BJ (cell line): ENCODE results near the gene GBF1. TPM values are rescaled to one million over a fixed set of nuclear protein-coding genes. Genes with fewer than 3 reads are reported as not detected.

ENCODE experiments used
- CTCF ChIA-PET: fragments of 350-600 bp; formaldehyde crosslinking; extraction: SDS; loops from one replicate; lab custom pipeline; 2021; ENCODE audit warnings: antibody characterized with exemption, inconsistent platforms; lab: Yijun Ruan, JAX
- POLR2A ChIA-PET: fragments of 300-600 bp; sonication (Branson Sonifier 250); formaldehyde crosslinking; extraction: SDS; loops from one replicate; lab custom pipeline; 2021; ENCODE audit warnings: antibody characterized with exemption; lab: Charles Lee
- DNase-seq: peaks from one replicate; pipeline ENCODE4 v3.0.0-alpha.2; 2011; ENCODE audit warnings: low read depth
- H3K27me3 ChIP-seq: 2 replicates; pipeline ENCODE4 v1.6.0; 2011; ENCODE audit warnings: low read length; ENCODE audit not compliant: control insufficient read depth, insufficient read depth
- H3K36me3 ChIP-seq: 2 replicates; pipeline ENCODE4 v1.5.1; 2011; ENCODE audit warnings: low read length; ENCODE audit not compliant: control insufficient read depth, insufficient read depth
- H3K4me3 ChIP-seq: 2 replicates; pipeline ENCODE4 v1.5.1; 2011; ENCODE audit warnings: low read depth, mild to moderate bottlenecking, control low read depth, low read length
- polyA plus RNA-seq: library from polyadenylated mRNA; depleted of rRNA; stranded (reverse); fragments of >200 nt; gene quantifications from 2 replicates; pipeline ENCODE4 v1.2.3, GENCODE V29; 2011
- TF ChIP-seq, protein P1 (sequence below): IDR thresholded peaks from 2 replicates; pipeline ENCODE4 v1.5.1; 2011; ENCODE audit warnings: low read depth, mild to moderate bottlenecking, control low read depth, inconsistent platforms, low read length, moderate library complexity; ENCODE audit not compliant: insufficient read depth

The GBF1 gene
- polyA plus RNA-seq, 1 experiment: 28.4 TPM

DNA sequence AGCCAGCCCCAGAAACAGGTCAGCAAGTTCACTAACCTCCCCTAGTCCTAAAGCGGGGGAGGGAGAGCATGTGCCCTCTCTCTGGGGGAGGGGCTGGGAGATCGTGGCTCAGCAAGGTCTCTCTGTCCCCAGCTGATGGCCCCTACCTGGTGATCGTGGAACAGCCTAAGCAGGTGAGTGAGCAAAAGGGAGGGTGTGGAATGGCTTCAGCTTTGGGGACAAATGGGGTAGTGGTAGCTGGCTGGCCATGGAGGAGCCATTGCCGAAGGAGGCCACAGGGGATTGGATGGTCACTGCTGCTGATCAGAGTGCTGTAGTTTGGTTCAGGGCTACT is 151.0 kb downstream of the GBF1 start:
- ChIA-PET POLR2A (no interaction called here), CTCF (interaction anchor here (1.0 to 15.2 kb wide), 5 partner anchors 12 to 230 kb away, joined by 3 to 222 read pairs (median 41); partner anchors contain the start of gene FBXL15)
- peak overlapping the region; percentile 79 for H3K4me3 ChIP-seq
- no peak for DNase-seq
- H3K27me3 ChIP-seq: no peaks in the 10 kb centered on the region
- peaks cover 14% of the 10 kb centered on the region for H3K36me3 ChIP-seq
- TF ChIP-seq, protein P1, sequence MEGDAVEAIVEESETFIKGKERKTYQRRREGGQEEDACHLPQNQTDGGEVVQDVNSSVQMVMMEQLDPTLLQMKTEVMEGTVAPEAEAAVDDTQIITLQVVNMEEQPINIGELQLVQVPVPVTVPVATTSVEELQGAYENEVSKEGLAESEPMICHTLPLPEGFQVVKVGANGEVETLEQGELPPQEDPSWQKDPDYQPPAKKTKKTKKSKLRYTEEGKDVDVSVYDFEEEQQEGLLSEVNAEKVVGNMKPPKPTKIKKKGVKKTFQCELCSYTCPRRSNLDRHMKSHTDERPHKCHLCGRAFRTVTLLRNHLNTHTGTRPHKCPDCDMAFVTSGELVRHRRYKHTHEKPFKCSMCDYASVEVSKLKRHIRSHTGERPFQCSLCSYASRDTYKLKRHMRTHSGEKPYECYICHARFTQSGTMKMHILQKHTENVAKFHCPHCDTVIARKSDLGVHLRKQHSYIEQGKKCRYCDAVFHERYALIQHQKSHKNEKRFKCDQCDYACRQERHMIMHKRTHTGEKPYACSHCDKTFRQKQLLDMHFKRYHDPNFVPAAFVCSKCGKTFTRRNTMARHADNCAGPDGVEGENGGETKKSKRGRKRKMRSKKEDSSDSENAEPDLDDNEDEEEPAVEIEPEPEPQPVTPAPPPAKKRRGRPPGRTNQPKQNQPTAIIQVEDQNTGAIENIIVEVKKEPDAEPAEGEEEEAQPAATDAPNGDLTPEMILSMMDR: no peak

DNA sequence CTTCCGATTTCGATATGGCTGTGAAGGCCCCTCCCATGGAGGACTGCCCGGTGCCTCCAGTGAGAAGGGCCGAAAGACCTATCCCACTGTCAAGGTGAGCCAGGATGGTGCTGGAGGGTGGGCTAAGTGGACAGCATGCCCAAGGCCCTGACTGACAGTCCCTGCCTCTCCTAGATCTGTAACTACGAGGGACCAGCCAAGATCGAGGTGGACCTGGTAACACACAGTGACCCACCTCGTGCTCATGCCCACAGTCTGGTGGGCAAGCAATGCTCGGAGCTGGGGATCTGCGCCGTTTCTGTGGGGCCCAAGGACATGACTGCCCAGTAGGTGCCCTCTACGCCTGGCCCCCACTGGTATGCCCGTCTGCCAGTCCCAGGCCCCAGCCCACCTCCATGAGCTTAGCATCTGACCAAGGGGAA is 151.4 kb downstream of the GBF1 start:
- CTCF ChIA-PET: interaction anchor here (2.7 to 15.2 kb wide), 5 partner anchors 15 to 227 kb away, joined by 12 to 222 read pairs (median 38); partner anchors contain the start of gene FBXL15
- no peaks in the 10 kb centered on the region for H3K27me3 ChIP-seq
- H3K4me3 ChIP-seq: no peak overlapping the region
- H3K36me3 ChIP-seq: peaks cover 16% of the 10 kb centered on the region
- DNase-seq: no peak
- TF ChIP-seq, protein P1: no peak
- POLR2A ChIA-PET: no interaction called here

DNA sequence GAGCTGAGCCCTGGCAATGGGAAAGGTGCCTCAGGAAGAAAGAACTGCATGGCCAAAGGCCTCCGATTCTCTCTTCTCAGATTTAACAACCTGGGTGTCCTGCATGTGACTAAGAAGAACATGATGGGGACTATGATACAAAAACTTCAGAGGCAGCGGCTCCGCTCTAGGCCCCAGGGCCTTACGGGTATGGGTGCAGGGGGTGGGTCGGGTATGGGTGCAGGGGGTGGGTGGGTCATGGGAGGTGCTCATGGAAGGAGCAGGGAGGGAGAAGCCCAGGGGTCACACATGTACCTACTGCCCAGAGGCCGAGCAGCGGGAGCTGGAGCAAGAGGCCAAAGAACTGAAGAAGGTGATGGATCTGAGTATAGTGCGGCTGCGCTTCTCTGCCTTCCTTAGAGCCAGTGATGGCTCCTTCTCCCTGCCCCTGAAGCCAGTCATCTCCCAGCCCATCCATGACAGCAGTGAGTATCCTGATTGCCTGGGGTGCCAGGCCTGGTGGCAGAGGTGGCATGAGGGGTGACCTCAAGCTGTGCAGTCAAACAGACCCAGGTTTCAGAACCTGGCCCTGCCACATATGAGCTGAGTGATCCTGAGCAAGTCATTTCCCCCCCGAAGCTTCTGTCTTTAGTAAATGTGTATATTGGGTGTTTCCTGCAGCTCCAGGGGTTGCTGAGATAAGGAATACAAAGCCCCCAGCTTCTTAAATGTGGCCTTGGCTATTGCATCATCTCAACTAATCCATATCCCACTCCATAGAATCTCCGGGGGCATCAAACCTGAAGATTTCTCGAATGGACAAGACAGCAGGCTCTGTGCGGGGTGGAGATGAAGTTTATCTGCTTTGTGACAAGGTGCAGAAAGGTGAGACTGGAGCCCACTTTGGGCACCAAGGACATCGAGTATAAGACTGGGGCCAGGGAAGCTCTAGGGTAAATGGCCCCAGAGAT is 152.2 kb downstream of the GBF1 start:
- Histone ChIP-seq H3K4me3 (no peak overlapping the region), H3K27me3 (no peaks in the 10 kb centered on the region), H3K36me3 (peaks cover 20% of the 10 kb centered on the region)
- no peak for DNase-seq
- ChIA-PET POLR2A (no interaction called here), CTCF (interaction anchor here (2.4 to 15.2 kb wide), 6 partner anchors 14 to 228 kb away, joined by 9 to 222 read pairs (median 31); partner anchors contain the start of gene FBXL15)
- TF ChIP-seq, protein P1: no peak

DNA sequence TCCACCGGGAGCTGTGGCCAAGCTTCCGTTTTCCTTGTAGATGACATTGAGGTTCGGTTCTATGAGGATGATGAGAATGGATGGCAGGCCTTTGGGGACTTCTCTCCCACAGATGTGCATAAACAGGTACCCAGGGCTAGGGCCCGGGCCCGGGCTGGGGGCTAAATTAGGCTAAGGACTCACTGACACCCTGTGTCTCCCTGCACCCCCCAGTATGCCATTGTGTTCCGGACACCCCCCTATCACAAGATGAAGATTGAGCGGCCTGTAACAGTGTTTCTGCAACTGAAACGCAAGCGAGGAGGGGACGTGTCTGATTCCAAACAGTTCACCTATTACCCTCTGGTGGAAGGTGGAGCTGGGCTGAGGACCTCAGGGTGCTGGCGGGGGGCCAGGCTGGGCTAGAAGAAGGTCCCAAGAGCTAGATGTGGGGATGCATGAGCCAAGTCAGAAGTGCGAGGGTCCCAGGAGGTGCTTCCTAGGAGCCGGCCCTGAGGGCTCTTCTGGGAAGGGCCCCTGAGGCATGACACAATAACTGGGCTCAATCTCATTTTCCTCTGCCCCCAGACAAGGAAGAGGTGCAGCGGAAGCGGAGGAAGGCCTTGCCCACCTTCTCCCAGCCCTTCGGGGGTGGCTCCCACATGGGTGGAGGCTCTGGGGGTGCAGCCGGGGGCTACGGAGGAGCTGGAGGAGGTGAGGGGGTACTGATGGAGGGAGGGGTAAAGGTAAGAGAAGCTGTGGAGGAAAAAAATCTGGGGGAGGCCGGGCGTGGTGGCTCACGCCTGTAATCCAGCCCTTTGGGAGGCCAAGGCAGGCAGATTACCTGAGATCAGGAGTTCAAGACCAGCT is 153.1 kb downstream of the GBF1 start:
- no peak for DNase-seq

More for the DNA sequence above, 153.1 kb downstream of the GBF1 start:
- Histone ChIP-seq H3K36me3 (peaks cover 24% of the 10 kb centered on the region), H3K4me3 (no peak overlapping the region), H3K27me3 (no peaks in the 10 kb centered on the region)
- CTCF ChIA-PET: interaction anchor here (0.5 to 15.2 kb wide), 19 partner anchors 10 to 880 kb away, joined by 3 to 222 read pairs (median 4); partner anchors contain the start of genes FBXL15, GBF1 and PITX3
- POLR2A ChIA-PET: no interaction called here
- TF ChIP-seq, protein P1: no peak
